UCSD-AML1 (cell line): ENCODE results near the gene ADM5.
A peak's percentile ranks its signal among the peaks of the same experiment; 100 is the strongest.

Source experiments
- DNase-seq: peaks from one replicate; lab custom pipeline; 2025; ENCODE audit not compliant: unreplicated experiment; lab: John Stamatoyannopoulos, UW

Gene ADM5

GRCh38 chr19:49658139-49658517 lies 31.3 kb upstream of the ADM5 start:
- DNase-seq = no peak

GRCh38 chr19:49658566-49659442 lies 30.6 kb upstream of the ADM5 start:
- no peak for DNase-seq

- no peak for DNase-seq
Measured at GRCh38 chr19:49660338-49660961, 28.9 kb upstream of the ADM5 start.

- no peak for DNase-seq
Measured at GRCh38 chr19:49662011-49662410, 27.4 kb upstream of the ADM5 start.

- DNase-seq = no peak
Measured at GRCh38 chr19:49663224-49663623, 26.2 kb upstream of the ADM5 start.

- DNase-seq = peak; percentile 85
Measured at GRCh38 chr19:49664171-49665035, 25.0 kb upstream of the ADM5 start.

- DNase-seq = no peak
Measured at GRCh38 chr19:49665036-49665350, 24.4 kb upstream of the ADM5 start.

- DNase-seq = peak; percentile 96
Measured at GRCh38 chr19:49665351-49666119, 23.9 kb upstream of the ADM5 start, which contains the start of the genes BCL2L12 and IRF3. TSS of gene BCL2L12 (plus strand) at chr19:49665933. CDS start at chr19:49666693, 760 bp downstream. TSS of gene IRF3 (minus strand) at chr19:49665857. CDS start at chr19:49664838, 1,019 bp downstream.

GRCh38 chr19:49666120-49666444 lies 23.3 kb upstream of the ADM5 start:
- DNase-seq = no peak

- no peak for DNase-seq
Measured at GRCh38 chr19:49667473-49667872, 21.9 kb upstream of the ADM5 start.

GRCh38 chr19:49669516-49669915 lies 19.9 kb upstream of the ADM5 start:
- DNase-seq = no peak

GRCh38 chr19:49672131-49672919 lies 17.1 kb upstream of the ADM5 start:
- peak; percentile 64 for DNase-seq

GRCh38 chr19:49676136-49676783 lies 13.1 kb upstream of the ADM5 start:
- no peak for DNase-seq

GRCh38 chr19:49676784-49677230 lies 12.6 kb upstream of the ADM5 start:
- peak; percentile 100 for DNase-seq

GRCh38 chr19:49677231-49677900 lies 12.0 kb upstream of the ADM5 start, which contains the start of gene PRMT1:
TSS of gene PRMT1 (plus strand) at chr19:49677271. CDS start at chr19:49677281, 10 bp downstream.
- DNase-seq = peak; percentile 66

GRCh38 chr19:49677901-49678674 lies 11.3 kb upstream of the ADM5 start:
- peak; percentile 80 for DNase-seq

- no peak for DNase-seq
Measured at GRCh38 chr19:49678985-49679770, 10.2 kb upstream of the ADM5 start.
